GM18858 (cell line): ENCODE measurements around the gene PLXNA2.

Source experiments
- ATAC-seq: cut with Tn5 transposase; IDR thresholded peaks from one replicate; pipeline ENCODE4 v1.9.1; 2021; ENCODE audit not compliant: unreplicated experiment

Gene PLXNA2

GRCh38 chr1:208242941-208243526, 1.1 kb downstream of the PLXNA2 start:
- no peak for ATAC-seq

DNA sequence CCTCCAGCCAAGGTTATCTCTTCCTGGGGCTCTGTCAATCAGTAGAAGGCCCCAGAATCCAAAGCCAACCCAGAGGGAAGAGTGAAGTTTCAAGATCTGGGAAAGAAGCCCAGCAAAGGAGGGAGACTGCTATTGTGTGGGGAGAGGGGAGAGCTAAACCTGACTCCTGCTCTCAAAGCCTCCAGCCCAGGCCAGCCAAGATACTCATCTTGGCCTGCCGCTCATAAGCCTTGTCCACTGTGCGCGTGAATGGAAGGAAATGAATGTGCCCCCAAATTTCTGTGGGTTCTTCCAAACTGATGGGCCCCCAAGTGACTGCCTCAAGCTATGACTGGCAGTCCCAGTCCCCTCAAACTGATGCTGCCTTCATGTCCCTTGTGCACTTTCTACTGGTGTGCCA, 2.0 kb downstream of the PLXNA2 start:
- ATAC-seq, result no peak

- no peak for ATAC-seq
Observed at GRCh38 chr1:208241512-208241911, 2.7 kb downstream of the PLXNA2 start.

- no peak for ATAC-seq
Observed at GRCh38 chr1:208240662-208241355, 3.4 kb downstream of the PLXNA2 start.

- ATAC-seq, result no peak
Observed at GRCh38 chr1:208239473-208240381, 4.5 kb downstream of the PLXNA2 start.

- ATAC-seq, result no peak
Observed at GRCh38 chr1:208238710-208239472, 5.3 kb downstream of the PLXNA2 start.

- no peak for ATAC-seq
Observed at GRCh38 chr1:208237241-208237640, 6.9 kb downstream of the PLXNA2 start.

DNA sequence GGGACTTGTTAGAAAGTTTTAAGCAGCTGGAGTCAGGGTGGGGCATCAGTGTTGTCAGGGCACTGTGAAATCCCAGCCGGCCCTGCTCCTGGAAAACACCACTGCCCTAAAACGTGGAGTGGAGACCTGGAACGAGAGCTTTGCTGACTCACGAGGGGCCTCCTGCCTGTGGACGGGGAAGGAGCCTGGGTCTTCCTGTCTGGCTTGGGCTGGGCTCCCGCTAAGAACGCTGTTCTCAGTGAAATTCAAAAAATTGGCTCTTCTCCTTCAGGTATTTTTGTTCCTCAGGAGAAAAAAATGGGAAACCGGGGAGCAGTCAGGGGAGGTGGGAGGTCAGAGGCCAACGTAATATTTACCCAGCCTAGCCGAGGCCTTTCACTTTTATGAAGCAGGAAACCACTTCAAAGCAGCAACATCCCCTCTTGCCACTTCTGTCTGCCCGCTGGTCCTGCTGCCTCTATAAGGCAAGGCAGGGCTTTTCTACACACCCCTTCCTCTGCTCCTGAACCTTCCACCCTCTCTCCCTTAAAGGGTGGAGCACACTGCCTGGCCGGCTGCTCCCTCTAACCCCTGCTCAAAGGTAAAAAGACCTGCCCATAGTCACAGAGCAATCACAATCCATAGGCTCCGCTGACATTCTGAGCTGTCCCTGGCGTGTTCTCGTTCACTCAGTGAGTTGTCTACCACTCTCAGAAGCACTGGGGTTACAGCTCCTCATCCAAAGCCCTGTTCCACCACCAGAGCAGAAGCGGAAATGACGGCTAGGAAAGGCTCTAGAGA, 8.0 kb downstream of the PLXNA2 start:
- no peak for ATAC-seq

GRCh38 chr1:208235356-208235981, 8.7 kb downstream of the PLXNA2 start:
- no peak for ATAC-seq

- ATAC-seq, result no peak
Observed at GRCh38 chr1:208234721-208235120, 9.5 kb downstream of the PLXNA2 start.

- ATAC-seq, result no peak
Observed at GRCh38 chr1:208233978-208234377, 10.2 kb downstream of the PLXNA2 start.

DNA sequence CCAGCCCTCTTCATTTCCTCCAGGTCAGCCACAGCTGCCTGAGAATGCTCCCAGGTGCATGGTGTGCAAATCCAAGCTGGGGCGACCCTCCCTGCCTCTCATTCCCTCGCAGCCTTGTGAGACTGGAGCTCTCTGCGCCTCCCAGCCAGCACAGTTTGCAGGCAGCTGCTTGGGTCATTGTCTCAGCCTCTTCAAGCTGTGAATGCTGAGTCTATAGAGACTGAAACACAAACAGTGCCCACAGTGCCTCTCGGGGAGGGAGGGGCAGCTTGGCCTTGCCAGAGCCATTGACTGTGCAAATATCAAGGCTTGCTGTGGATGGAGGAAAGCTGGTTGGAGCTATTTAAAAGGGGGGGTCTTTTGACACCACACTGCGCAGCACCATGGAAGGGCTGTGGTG, 10.6 kb downstream of the PLXNA2 start:
- no peak for ATAC-seq

DNA sequence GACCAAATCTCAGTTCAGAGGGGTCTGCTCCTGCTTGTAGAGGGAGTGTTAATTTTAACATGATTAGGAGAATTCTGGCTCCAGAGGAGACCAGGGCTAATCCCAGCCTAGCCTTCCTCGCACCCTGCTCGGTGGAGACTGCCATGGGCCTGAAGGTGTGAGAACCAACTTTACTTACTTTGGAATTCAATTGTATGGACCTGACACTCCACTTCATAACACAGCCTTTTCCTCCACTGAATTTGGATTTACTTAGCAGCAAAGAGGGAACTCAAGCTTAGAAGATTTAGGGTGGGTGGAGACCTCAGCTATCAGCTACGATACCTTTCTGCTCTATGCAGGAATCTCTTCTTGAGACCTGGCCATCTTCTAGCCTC, 11.5 kb downstream of the PLXNA2 start:
- no peak for ATAC-seq

- ATAC-seq, result no peak
Observed at GRCh38 chr1:208231881-208232661, 12.1 kb downstream of the PLXNA2 start.

GRCh38 chr1:208230668-208231529, 13.3 kb downstream of the PLXNA2 start:
- no peak for ATAC-seq

DNA sequence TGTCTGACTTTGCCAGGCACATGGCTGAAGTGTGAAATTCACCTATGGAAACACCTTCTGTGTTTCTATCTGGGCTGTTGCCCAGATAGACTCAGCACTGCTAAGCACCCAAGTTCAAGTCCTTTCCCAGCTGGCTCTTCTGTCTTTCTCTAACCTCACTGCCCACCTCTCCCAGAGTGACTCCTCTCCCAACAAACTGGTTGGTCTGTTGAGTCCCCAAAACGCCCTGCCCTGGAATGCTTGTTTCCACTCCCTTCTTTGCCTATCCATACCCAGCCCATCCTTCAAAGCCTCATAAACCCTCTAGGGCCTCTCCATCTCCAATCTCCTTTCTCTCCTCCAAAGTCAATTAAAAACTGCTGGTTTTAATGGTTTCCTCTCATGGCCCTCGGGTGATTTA, 15.6 kb downstream of the PLXNA2 start:
- no peak for ATAC-seq

DNA sequence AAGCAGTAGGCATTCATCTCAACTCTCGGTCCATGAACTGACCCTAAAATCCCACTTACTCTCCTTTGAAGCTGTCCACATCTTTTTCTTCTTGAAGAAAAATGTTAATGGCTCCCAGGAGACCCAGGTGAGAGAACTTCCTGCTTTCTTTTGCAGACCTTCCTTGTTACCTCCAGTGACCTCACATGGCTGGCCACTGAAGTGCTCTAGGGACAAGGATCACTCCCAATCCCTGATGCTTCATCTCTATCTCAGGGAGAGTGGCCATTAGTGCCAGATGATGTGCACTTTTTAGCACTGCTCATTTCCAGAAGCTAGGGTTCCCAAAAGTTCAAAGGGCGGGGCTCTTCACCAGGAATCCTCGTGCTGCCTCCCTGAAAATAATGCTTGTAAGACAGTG, 16.2 kb downstream of the PLXNA2 start:
- ATAC-seq, result no peak

DNA sequence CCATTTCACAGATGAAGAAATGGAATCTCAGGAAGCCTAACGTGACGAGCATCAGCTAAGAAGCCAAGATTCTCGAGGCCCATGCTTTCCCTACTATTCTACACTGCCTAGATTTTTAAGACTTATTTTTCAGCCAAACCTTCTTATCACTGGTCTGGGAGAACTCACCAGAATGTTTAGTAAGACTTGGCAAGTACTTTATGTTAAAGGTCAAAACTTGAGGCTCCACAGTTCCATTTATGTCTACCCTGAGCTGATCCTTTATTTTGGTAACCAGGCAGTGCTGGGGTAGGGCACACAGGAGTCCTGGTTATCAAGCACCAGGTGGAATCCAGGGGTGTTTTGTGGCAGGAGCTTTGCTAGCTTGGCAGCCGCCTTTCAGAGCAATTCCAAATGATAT, 16.8 kb downstream of the PLXNA2 start:
- ATAC-seq, result no peak
